AG09319 (cell line): ENCODE results near the gene IL1RAP.

Source experiments
- DNase-seq: peaks from one replicate; pipeline ENCODE4 v3.0.0-alpha.2; 2010; ENCODE audit warnings: low read depth; ENCODE audit errors: extremely low read depth
- CTCF ChIP-seq: IDR thresholded peaks from 2 replicates; pipeline ENCODE4 v1.5.1; 2011; ENCODE audit warnings: low read depth, mild to moderate bottlenecking, inconsistent platforms, low read length, moderate library complexity

Gene IL1RAP

GRCh38 chr3:190562866-190563510, 49.1 kb downstream of the IL1RAP start:
- DNase-seq, result no peak
- TF ChIP-seq CTCF, result no peak

- TF ChIP-seq CTCF, result no peak
Measured at GRCh38 chr3:190564175-190564574, 50.3 kb downstream of the IL1RAP start.

GRCh38 chr3:190566043-190566933, 52.4 kb downstream of the IL1RAP start:
- TF ChIP-seq CTCF, result no peak
- peak; percentile 98 for DNase-seq

More at GRCh38 chr3:190564175-190564574, 50.3 kb downstream of the IL1RAP start:
- no peak for DNase-seq

GRCh38 chr3:190568036-190568435, 54.2 kb downstream of the IL1RAP start:
- DNase-seq, result no peak
- TF ChIP-seq CTCF, result no peak

- TF ChIP-seq CTCF, result no peak
- DNase-seq, result no peak
Measured at GRCh38 chr3:190574473-190574872, 60.6 kb downstream of the IL1RAP start.

- DNase-seq, result no peak
Measured at GRCh38 chr3:190575437-190576185, 61.7 kb downstream of the IL1RAP start.

More at GRCh38 chr3:190575437-190576185, 61.7 kb downstream of the IL1RAP start:
- TF ChIP-seq CTCF, result no peak
